ENCODE data around the gene PFN3.

PFN3 gene

GRCh38 chr5:177399997-177400868 lies at the start of gene PFN3:
Gene PFN3 (minus strand): TSS chr5:177400661. CDS start chr5:177400576, 85 bp downstream.
- no peak for DNase-seq (ENCODE audit: low read depth)

GRCh38 chr5:177449140-177450061 lies 48.9 kb upstream of the PFN3 start:
- DNase-seq (ENCODE audit: low read depth): no peak

GRCh38 chr5:177448244-177448950 lies 47.9 kb upstream of the PFN3 start:
- DNase-seq (ENCODE audit: low read depth): no peak

GRCh38 chr5:177447611-177448243 lies 47.3 kb upstream of the PFN3 start:
- no peak for DNase-seq (ENCODE audit: low read depth)

GRCh38 chr5:177447066-177447610 lies 46.7 kb upstream of the PFN3 start:
- no peak for DNase-seq (ENCODE audit: low read depth)

GRCh38 chr5:177446200-177447065 lies 46.0 kb upstream of the PFN3 start, which contains the start of gene PRR7:
Gene PRR7 (plus strand): TSS chr5:177446814. CDS start chr5:177455068, 8,254 bp downstream.
- no peak for DNase-seq (ENCODE audit: low read depth)

- no peak for DNase-seq (ENCODE audit: low read depth)
These were observed 45.4 kb upstream of the PFN3 start for GRCh38 chr5:177445917-177446199.

- DNase-seq (ENCODE audit: low read depth): no peak
These were observed 44.8 kb upstream of the PFN3 start for GRCh38 chr5:177445052-177445916.

GRCh38 chr5:177444106-177445051 lies 43.9 kb upstream of the PFN3 start:
- DNase-seq (ENCODE audit: low read depth): no peak

- DNase-seq (ENCODE audit: low read depth): no peak
These were observed 42.9 kb upstream of the PFN3 start for GRCh38 chr5:177443144-177443983.

- no peak for DNase-seq (ENCODE audit: low read depth)
These were observed 41.8 kb upstream of the PFN3 start for GRCh38 chr5:177442066-177442826.

- no peak for DNase-seq (ENCODE audit: low read depth)
These were observed 40.7 kb upstream of the PFN3 start for GRCh38 chr5:177440990-177441780.

GRCh38 chr5:177440211-177440989 lies 39.9 kb upstream of the PFN3 start:
- DNase-seq (ENCODE audit: low read depth): no peak

- no peak for DNase-seq (ENCODE audit: low read depth)
These were observed 39.1 kb upstream of the PFN3 start for GRCh38 chr5:177439518-177440053.

- DNase-seq (ENCODE audit: low read depth): no peak
These were observed 38.0 kb upstream of the PFN3 start for GRCh38 chr5:177438468-177438867.

All from GM04504 (cell line).